Panc1 (cell line): ENCODE data around the gene UBR3.

Source experiments
- CTCF ChIP-seq: fragments of 450-650 bp; IDR thresholded peaks from 2 replicates; pipeline ENCODE4 v1.5.1; 2017; ENCODE audit warnings: mild to moderate bottlenecking
- POLR2AphosphoS5 ChIP-seq: IDR thresholded peaks from 2 replicates; pipeline ENCODE4 v1.6.1; 2012; ENCODE audit warnings: mild to moderate bottlenecking, low read depth, low read length, moderate library complexity
- REST ChIP-seq, 2 experiments: IDR thresholded peaks; 2 replicates each; pipeline ENCODE4 v1.6.1; 2011 to 2012; ENCODE audit warnings: low read depth in 2 of 2, control low read depth in 1 of 2, low read length in 1 of 2, mild to moderate bottlenecking in 1 of 2, moderate library complexity in 1 of 2; ENCODE audit not compliant: insufficient read depth in 1 of 2
- SIN3A ChIP-seq: IDR thresholded peaks from 2 replicates; pipeline ENCODE4 v1.6.1; 2012; ENCODE audit warnings: low read depth, mild to moderate bottlenecking, low read length, moderate library complexity, borderline replicate concordance; ENCODE audit not compliant: insufficient read depth
- TCF7L2 ChIP-seq: IDR thresholded peaks from 2 replicates; pipeline ENCODE4 v1.6.1; 2011; ENCODE audit warnings: mild to moderate bottlenecking, low read depth, low read length, inconsistent platforms

GRCh38 chr2:170090229-170090628, 263.0 kb downstream of the UBR3 start:
- TF ChIP-seq CTCF (no peak), POLR2AphosphoS5 (no peak), REST (IDR thresholded peaks at IDR 0.05; ENCODE audit: insufficient read depth in 1 of 2, low read depth in 2 of 2, low read length in 1 of 2) (no peak), SIN3A (no peak), TCF7L2 (no peak)
